Subcutaneous adipose tissue (tissue), 4 donors: ENCODE measurements around the gene EN2. TPM values are rescaled to one million over a fixed set of nuclear protein-coding genes. Genes with fewer than 3 reads are reported as not detected.

ENCODE experiments used
- CTCF ChIP-seq: fragments of 450-650 bp; IDR thresholded peaks from one replicate; pipeline ENCODE4 v1.5.1; 2016; ENCODE audit warnings: low read depth, mild to moderate bottlenecking, control low read depth, antibody characterized with exemption, moderate library complexity
- total RNA-seq, 4 donors: library from RNA; depleted of rRNA; stranded (reverse); fragments of >200 nt; gene quantifications; one replicate each; pipeline ENCODE4 v1.1.0, GENCODE V29; 2016

The EN2 gene
- total RNA-seq, 4 donors from 2014 or later = not detected

GRCh38 chr7:155427411-155428038 lies 30.4 kb upstream of the EN2 start:
- no peak for TF ChIP-seq CTCF

GRCh38 chr7:155428171-155428834 lies 29.6 kb upstream of the EN2 start:
- no peak for TF ChIP-seq CTCF

- TF ChIP-seq CTCF = no peak
These were observed 28.3 kb upstream of the EN2 start for GRCh38 chr7:155429651-155430050.

- no peak for TF ChIP-seq CTCF
These were observed 27.3 kb upstream of the EN2 start for GRCh38 chr7:155430606-155431005.

- no peak for TF ChIP-seq CTCF
These were observed 26.7 kb upstream of the EN2 start for GRCh38 chr7:155431231-155431630.

- TF ChIP-seq CTCF = no peak
These were observed 26.2 kb upstream of the EN2 start for GRCh38 chr7:155431711-155432110.

GRCh38 chr7:155435110-155435509 lies 22.8 kb upstream of the EN2 start:
- TF ChIP-seq CTCF = no peak
